HEK293 (cell line): ENCODE measurements around the gene PTPRCAP.

Experiments
- CTCF ChIA-PET: fragments of 350-600 bp; formaldehyde crosslinking; extraction: SDS; loops from one replicate; lab custom pipeline; 2021; ENCODE audit warnings: antibody characterized with exemption; lab: Yijun Ruan, JAX
- POLR2A ChIA-PET: fragments of 300-600 bp; formaldehyde crosslinking; extraction: SDS; loops from one replicate; lab custom pipeline; 2020; ENCODE audit warnings: antibody characterized with exemption, inconsistent platforms; lab: Yijun Ruan, JAX
- H3K27ac ChIP-seq: fragments of 200-500 bp; sonication (Bioruptor generic); 2 replicates; pipeline ENCODE4 v1.5.1; 2014; ENCODE audit warnings: low read depth, low read length, control low read depth, inconsistent platforms; ENCODE audit errors: extremely low read depth
- H3K36me3 ChIP-seq, 2 experiments: fragments of 200-500 bp in 1 of 2; sonication (Bioruptor generic) in 1 of 2; 1 replicate in 1 of 2; 2 replicates in 1 of 2; pipeline ENCODE4 v1.5.1; 2014 to 2017; ENCODE audit warnings: inconsistent platforms in 2 of 2, low read length in 2 of 2; ENCODE audit not compliant: control insufficient read depth in 2 of 2, insufficient read depth in 1 of 2
- H3K4me1 ChIP-seq: fragments of 200-500 bp; sonication (Bioruptor generic); 2 replicates; pipeline ENCODE4 v1.5.1; 2014; ENCODE audit warnings: mild to moderate bottlenecking, low read length, inconsistent platforms; ENCODE audit not compliant: control insufficient read depth, insufficient read depth
- H3K4me3 ChIP-seq: 2 replicates; pipeline ENCODE4 v1.5.1; 2011; ENCODE audit warnings: low read depth, mild to moderate bottlenecking, control low read depth, low read length, moderate library complexity
- H3K9me3 ChIP-seq: fragments of 200-500 bp; sonication (Bioruptor generic); 2 replicates; pipeline ENCODE4 v1.5.1; 2014; ENCODE audit warnings: low read depth, low read length, inconsistent platforms; ENCODE audit not compliant: control insufficient read depth, insufficient read depth
- AEBP2 ChIP-seq: fragments of 450-650 bp; formaldehyde crosslinking; IDR thresholded peaks from 2 replicates; pipeline ENCODE4 v1.5.1; 2016; ENCODE audit warnings: missing biosample characterization, missing genetic modification characterization, borderline replicate concordance
- BCL11B ChIP-seq: fragments of 450-650 bp; formaldehyde crosslinking; IDR thresholded peaks from 2 replicates; pipeline ENCODE4 v1.5.1; 2016; ENCODE audit warnings: low read depth, missing biosample characterization, missing genetic modification characterization
- CTCF ChIP-seq: fragments of 450-650 bp; formaldehyde crosslinking; IDR thresholded peaks from 2 replicates; pipeline ENCODE4 v1.5.1; 2016; ENCODE audit warnings: missing biosample characterization, missing genetic modification characterization
- GLIS1 ChIP-seq: fragments of 450-650 bp; formaldehyde crosslinking; IDR thresholded peaks from 2 replicates; pipeline ENCODE4 v1.5.1; 2016; ENCODE audit warnings: missing biosample characterization, missing genetic modification characterization
- HIC1 ChIP-seq: fragments of 450-650 bp; formaldehyde crosslinking; IDR thresholded peaks from 2 replicates; pipeline ENCODE4 v1.5.1; 2016; ENCODE audit warnings: missing biosample characterization, missing genetic modification characterization
- KLF17 ChIP-seq: fragments of 450-650 bp; formaldehyde crosslinking; IDR thresholded peaks from 2 replicates; pipeline ENCODE4 v1.5.1; 2016; ENCODE audit warnings: missing biosample characterization, missing genetic modification characterization
- KLF8 ChIP-seq: fragments of 450-650 bp; formaldehyde crosslinking; IDR thresholded peaks from 2 replicates; pipeline ENCODE4 v1.5.1; 2016; ENCODE audit warnings: missing biosample characterization, missing genetic modification characterization
- SCRT1 ChIP-seq: fragments of 450-650 bp; formaldehyde crosslinking; IDR thresholded peaks from 2 replicates; pipeline ENCODE4 v1.5.1; 2016; ENCODE audit warnings: missing biosample characterization, missing genetic modification characterization, borderline replicate concordance
- SCRT2 ChIP-seq: fragments of 450-650 bp; formaldehyde crosslinking; IDR thresholded peaks from 2 replicates; pipeline ENCODE4 v1.5.1; 2016; ENCODE audit warnings: missing biosample characterization, missing genetic modification characterization
- ZBTB8A ChIP-seq: fragments of 450-650 bp; formaldehyde crosslinking; IDR thresholded peaks from 2 replicates; pipeline ENCODE4 v1.5.1; 2016; ENCODE audit warnings: missing biosample characterization, missing genetic modification characterization
- ZNF274 ChIP-seq, 2 experiments: fragments of 200-500 bp in 1 of 2; fragments of 450-650 bp in 1 of 2; sonication (Bioruptor generic) in 1 of 2; formaldehyde crosslinking in 1 of 2; IDR thresholded peaks; 2 replicates each; pipeline versions ENCODE4 v1.5.1 to v1.6.1; 2014 to 2016; ENCODE audit warnings: borderline replicate concordance in 1 of 2, inconsistent platforms in 1 of 2, low read length in 1 of 2, missing biosample characterization in 1 of 2, missing genetic modification characterization in 1 of 2
- ZNF292 ChIP-seq: fragments of 450-650 bp; formaldehyde crosslinking; IDR thresholded peaks from 2 replicates; pipeline ENCODE4 v1.5.1; 2016; ENCODE audit warnings: low read depth, missing biosample characterization, missing genetic modification characterization, borderline replicate concordance
- ZNF549 ChIP-seq: fragments of 450-650 bp; IDR thresholded peaks from 2 replicates; pipeline ENCODE4 v1.5.1; 2018; ENCODE audit warnings: missing biosample characterization, missing genetic modification characterization, mild to moderate bottlenecking, inconsistent platforms, moderate library complexity
- ZNF654 ChIP-seq: fragments of 450-650 bp; formaldehyde crosslinking; IDR thresholded peaks from 2 replicates; pipeline ENCODE4 v1.5.1; 2016; ENCODE audit warnings: low read depth, missing biosample characterization, missing genetic modification characterization
- ZNF692 ChIP-seq: fragments of 450-650 bp; formaldehyde crosslinking; IDR thresholded peaks from 2 replicates; pipeline ENCODE4 v1.5.1; 2016; ENCODE audit warnings: missing biosample characterization, missing genetic modification characterization
- ZSCAN5A ChIP-seq: fragments of 450-650 bp; formaldehyde crosslinking; IDR thresholded peaks from 2 replicates; pipeline ENCODE4 v1.5.1; 2016; ENCODE audit warnings: missing biosample characterization, missing genetic modification characterization
- ZXDB ChIP-seq: fragments of 450-650 bp; formaldehyde crosslinking; IDR thresholded peaks from 2 replicates; pipeline ENCODE4 v1.5.1; 2016; ENCODE audit warnings: missing biosample characterization, missing genetic modification characterization

Gene PTPRCAP

GRCh38 chr11:67389477-67389876 is 48.0 kb downstream of the PTPRCAP start:
- POLR2A ChIA-PET, result interaction anchor here (1.0 to 1.9 kb wide), 2 partner anchors 12 to 43 kb away, joined by 3 to 9 read pairs; partner anchors contain the start of gene PPP1CA
- TF ChIP-seq ZNF654 (tag by site-specific recombination) (0 out of 2 replicates have a peak, but pooled peaks have one; percentile 16), AEBP2 (no peak), HIC1 (tag by site-specific recombination) (peak; percentile 65), SCRT2 (tag by site-specific recombination) (peak; percentile 85), ZSCAN5A (tag by site-specific recombination) (no peak), KLF8 (tag by site-specific recombination) (peak; percentile 43; the same call in 1 of the 2 replicates), KLF17 (no peak), ZNF292 (no peak), SCRT1 (tag by site-specific recombination) (peak; percentile 69; the same call in 1 of the 2 replicates), CTCF (tag by site-specific recombination) (peak; percentile 56)
- Histone ChIP-seq H3K4me3 (no peak overlapping the region), H3K9me3 (no peaks in the 10 kb centered on the region), H3K27ac (no peak overlapping the region), H3K36me3 (peaks cover 0 to 13% of the 10 kb centered on the region in 2 experiments; a peak in 1 of 3 replicates), H3K4me1 (0 out of 2 replicates have a peak, but pooled peaks cover 3% of the 10 kb centered on the region)
- CTCF ChIA-PET, result interaction anchor here (0.5 to 25.6 kb wide), 9 partner anchors 8 to 80 kb away, joined by 3 to 898 read pairs (median 4); partner anchors contain the start of genes CLCF1, POLD4, PPP1CA and TMEM134

GRCh38 chr11:67387518-67387917 is 50.0 kb downstream of the PTPRCAP start:
- H3K4me3 ChIP-seq, result no peak overlapping the region
- H3K27ac ChIP-seq, result no peak overlapping the region
- H3K36me3 ChIP-seq, result no peaks in the 10 kb centered on the region
- no peaks in the 10 kb centered on the region for H3K9me3 ChIP-seq
- CTCF ChIA-PET, result interaction anchor here (0.6 to 25.6 kb wide), 5 partner anchors 14 to 97 kb away, joined by 3 to 898 read pairs (median 10); partner anchors contain the start of genes CLCF1, POLD4, PPP1CA and TMEM134
- 0 out of 2 replicates have a peak, but pooled peaks cover under 1% of the 10 kb centered on the region for H3K4me1 ChIP-seq
- no peak for TF ChIP-seq ZXDB (tag by site-specific recombination)
- TF ChIP-seq ZNF692 (tag by site-specific recombination), result no peak
- TF ChIP-seq ZBTB8A (tag by site-specific recombination), result no peak
- no peak for TF ChIP-seq GLIS1
- TF ChIP-seq ZNF274 (IDR thresholded peaks at IDR 0.05; ENCODE audit: low read length), result no peak
- no peak for TF ChIP-seq ZNF274 (tag by site-specific recombination; IDR thresholded peaks at IDR 0.05; ENCODE audit: borderline replicate concordance)
- TF ChIP-seq BCL11B (tag by site-specific recombination), result no peak
- no peak for TF ChIP-seq ZNF549 (tag by site-specific recombination)
- POLR2A ChIA-PET, result interaction anchor here (0.7 to 1.7 kb wide), 3 partner anchors 14 to 25 kb away, joined by 3 to 7 read pairs (median 4); partner anchors contain the start of gene PPP1CA
